Activated naive CD4-positive, alpha-beta T cell (primary cell): ENCODE data around the gene ZIC2.

ENCODE experiments used
- DNase-seq, 4 experiments: peaks; one replicate each; lab custom pipeline; 2025; lab: John Stamatoyannopoulos, UW

ZIC2 gene

DNA sequence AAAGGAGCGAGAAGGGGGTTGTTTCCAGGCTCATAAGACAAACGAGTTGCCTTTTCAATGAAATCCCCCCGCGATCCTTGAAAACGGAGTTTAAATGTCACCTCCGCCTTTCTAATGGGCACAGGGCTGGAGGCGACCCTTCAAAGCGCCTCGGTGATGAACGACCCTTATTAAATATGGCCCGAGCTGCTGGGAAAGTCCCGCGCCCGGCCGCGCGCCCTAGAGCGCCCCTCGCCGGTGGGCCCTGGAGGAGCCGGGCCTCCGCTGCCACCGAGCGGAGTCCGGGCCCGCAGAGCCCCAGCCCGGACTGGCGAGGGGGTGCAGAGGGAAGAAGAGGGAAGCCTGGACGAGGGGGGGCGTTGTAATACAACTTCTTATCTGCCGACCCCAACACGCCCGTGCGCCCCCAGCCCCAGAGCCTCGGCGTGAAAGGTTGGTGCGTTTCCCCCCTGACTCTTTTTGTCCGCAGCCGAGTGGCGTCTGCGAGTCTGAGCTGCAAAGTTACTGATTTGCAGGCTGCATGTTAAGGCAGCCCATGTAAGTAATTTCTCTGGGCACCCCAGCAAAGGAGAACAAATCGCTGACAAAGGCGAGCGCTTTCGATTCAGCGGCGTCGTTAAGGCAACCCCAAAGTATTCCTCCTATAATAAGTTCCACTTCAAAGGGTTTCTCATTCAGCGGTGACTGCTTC lies 21.9 kb upstream of the ZIC2 start:
- DNase-seq: no peak

DNA sequence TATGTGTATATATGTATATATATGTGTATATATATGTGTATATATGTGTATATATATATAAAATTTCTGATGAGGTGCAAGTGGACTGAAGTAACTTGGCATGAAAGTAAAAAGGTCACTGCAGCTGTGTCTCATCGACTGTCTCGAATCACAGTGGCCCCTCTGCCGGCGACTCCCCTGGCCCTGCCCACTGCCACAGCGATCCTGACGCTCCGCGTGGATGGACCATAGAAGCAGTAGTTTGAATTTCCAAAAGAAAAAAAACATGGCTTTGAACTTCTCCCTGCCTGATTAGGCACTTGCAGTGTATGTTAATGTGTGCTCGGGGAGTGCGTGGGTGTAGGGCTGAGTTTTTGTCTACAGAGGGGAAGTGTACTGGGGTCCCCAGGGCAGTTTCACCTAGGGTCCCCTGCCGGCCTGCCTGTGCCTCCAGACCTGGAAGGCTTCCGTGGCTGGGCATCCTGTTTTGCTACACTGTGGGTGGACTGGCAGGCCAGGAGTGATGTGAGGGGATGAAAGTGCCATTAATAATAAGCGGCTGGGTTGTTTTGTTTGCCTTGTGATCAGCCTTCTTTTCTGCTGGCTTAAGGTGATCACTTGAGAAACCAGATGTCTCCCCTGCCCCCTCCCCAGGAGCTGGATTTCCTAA lies 20.8 kb upstream of the ZIC2 start:
- DNase-seq: no peak

DNA sequence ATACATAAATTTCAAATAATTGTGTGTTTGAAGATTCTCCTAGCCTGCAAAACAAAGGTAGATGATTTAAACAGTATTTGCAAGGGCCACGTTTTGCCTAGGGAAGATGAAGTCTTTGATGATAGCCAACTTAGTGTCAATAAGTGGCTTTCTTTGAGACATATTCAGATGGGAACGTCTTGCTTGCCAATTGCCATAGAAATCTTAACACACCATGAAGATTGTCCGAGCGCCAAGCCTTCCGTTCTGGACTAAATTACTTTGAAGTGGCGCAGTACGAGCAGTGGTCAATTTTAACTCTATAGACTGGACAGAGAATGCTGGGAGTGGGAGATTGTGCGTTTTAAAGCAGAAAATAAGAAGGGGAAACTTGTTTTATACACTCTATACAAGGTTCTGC lies 19.9 kb upstream of the ZIC2 start:
- DNase-seq: no peak

DNA sequence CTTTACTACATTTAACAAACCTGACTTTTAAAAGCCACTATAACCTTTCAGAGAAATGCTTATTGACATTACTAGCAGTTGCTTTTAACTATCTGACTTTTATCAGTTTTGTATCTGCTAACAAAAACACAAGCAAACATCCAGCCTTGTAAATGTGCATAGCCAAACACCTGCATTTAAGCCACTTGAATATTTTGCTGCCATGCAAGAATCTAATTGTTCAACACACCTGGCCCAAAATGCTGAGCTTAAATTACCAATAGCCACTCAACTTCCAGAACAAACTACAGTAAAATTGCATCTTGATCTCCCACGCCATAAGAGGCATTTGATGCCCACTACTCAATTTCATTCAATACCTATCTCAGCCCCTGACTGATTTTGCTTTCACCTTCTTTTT lies 19.3 kb upstream of the ZIC2 start:
- no peak for DNase-seq

DNA sequence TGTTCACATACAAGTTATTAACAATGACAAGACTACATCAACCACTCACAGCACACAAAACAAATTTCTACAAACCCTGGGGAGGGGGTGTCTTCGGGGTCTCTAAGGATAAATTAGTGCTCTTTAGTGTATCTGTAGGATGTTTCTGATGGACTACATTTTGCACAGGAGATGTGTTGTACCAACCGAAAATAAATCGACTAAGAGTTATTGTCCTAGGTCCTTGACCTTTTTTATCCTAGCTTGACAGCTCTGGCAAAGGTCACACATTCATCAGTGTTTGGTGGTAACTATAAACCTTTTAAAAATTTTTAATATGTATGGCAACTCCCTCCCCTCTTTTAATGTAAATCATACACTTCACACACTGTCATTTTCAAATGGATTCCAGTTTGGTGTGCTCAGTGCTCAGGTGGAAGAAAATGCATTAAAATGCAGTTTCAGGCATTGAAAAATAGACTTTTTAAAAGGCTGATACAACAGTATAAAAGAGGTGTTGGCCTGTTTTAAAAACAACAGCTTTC lies 17.7 kb upstream of the ZIC2 start:
- no peak for DNase-seq

DNA sequence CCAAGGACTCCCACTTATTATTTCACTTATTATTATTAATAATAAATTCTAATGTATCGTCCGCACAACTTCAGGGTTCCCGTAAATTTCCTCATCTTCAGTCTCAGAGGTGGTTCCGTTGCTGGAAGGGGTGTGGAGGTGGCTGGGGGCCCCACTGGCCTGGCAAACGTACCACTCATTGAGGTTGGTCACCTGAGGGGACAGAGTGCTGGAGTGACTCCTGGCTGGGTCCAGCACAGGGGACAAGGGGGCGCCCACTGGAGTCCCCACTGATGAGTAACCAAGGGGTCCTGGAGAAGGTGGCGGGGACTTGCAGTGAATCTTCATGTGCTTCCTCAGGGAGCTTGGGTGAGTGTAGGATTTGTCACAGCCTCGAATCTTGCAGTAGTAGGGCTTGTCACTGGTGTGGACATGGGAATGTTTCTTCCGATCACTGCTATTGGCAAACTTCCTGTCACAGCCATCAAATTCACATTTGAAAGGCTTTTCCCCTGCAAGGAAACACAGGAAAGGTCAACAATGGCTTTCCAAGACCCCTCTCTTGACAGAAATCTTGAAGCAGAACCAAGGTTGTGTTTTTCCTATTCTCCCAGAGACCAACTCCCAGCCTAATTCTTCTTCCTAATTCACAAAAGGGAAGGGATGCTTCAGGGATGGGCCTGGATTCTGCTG lies 16.1 kb upstream of the ZIC2 start:
- no peak for DNase-seq

DNA sequence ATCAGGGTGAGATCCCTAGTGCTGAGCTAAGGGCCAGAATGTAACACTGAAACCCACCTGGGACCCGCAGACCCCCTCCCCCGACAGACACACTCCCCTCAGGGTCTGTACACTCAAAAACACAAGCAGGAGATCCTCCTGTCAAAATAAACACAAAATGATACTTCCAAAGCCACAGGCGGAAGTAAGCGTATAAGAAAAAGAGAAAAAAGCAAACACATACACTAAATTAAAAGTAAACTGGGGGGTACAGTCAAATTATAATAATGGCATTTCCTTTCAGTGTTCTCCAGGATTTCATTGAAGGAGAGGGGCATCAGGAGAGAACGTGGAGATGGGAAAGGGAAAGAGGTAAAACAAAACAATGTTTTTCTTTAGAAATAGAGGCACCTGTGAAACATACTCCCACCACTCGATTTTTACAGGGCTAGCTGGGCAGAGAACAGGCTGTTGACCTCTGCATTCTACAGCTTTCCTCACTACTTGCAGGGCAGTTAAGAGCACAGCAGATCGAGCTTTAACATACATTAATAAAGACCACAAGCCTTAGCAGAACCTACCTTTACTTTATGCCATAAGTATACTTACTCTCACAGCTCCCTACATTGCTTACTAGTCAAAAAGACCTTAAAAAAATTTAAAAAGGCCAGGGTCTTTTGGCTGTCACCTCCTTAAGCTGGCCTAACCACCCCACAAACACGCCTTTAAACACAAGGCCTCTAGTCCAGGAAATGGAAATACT lies 15.3 kb upstream of the ZIC2 start:
- DNase-seq: no peak

DNA sequence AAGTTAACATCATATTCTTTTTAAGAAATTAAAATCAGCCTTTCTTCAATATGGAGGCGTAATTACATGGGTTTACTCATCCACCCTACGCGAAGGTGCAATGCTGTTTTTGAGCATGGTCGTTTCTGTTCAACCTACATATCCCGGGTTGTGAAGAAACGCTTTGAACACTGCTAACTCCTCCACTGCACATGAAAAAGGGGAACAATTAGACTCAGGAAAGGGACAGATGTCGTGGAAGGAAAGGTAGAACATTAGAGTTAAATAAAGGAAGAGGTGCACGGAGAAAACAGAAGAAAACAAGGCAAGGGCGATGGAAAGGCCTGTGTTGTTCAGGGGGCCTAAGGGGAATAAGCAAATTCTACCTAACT lies 14.1 kb upstream of the ZIC2 start:
- DNase-seq: no peak

DNA sequence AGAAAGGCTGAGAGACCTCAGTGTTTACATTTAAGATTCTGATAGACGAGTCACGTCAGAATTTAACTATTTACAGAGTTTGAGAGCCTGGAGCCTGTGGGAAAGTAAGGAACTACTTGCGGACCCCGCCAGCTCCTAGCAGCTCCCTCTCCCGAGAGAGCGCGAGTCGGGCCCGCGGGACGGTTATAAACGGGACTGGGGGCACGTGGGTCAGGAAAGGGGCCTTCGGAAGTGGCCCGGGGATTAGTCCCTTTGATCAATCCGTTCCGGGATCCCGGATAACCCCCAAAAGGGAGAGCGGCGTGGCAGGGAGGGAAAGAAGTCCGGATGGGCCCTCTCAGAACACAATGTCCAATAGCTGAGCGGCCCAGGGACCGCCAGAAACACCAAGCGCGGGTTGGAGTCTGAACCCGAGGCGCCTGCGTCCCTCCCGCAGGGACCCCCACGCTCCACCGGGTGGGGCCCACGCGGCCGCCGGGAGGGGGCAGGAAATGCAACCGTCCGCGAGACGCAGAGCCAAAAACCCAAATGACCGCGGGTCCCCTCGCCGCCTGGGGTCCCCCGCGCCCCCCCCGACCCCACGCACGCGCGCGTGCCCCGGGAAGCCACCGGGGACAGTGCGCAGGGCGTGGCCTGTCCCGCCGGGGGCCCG lies 13.6 kb upstream of the ZIC2 start:
- no peak for DNase-seq

DNA sequence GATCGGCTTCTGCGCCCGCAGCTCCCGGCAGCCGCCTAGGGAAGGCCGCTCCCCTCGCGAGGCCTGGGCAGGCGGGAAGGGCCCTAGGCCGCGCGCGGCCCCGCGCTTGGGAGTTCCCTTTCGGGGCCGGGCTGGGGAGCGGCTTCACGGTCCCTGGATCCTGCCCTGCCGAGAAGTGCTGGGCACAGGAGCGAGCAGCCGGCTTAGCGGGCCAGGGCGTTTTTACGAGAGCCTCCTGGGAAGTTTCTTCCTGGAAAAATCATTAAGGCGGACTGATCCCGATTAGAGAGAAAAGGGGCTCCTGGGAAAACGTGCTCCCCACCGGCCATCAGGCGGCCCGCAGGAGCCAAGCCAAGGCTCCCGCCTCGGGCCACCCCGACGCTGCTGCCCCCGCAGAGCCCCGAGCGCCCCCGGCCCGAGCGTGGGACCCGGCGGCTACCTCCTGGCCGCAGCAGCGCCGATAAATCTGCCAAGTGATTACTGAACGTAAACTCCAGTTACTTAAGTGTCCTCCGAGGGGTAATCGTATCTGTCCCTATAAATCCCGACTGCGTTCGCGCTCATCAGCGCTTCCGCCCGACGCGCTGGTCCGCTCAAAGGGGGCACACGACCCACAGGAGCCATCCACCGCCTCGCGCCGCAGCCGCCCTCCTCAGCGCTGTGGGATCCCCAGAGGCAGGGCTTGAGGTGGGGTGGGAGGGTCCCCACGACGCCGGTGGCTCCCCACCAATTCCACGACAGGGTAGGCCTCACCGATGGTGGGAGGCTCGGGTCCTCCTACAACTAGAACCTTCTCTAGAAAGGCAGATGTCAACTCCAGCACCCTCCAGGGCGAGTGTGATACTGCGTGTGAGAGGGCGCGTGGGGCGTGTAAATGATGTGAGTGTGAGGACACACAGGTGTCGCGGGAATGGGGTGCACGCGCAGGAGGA lies 12.8 kb upstream of the ZIC2 start:
- DNase-seq: no peak

DNA sequence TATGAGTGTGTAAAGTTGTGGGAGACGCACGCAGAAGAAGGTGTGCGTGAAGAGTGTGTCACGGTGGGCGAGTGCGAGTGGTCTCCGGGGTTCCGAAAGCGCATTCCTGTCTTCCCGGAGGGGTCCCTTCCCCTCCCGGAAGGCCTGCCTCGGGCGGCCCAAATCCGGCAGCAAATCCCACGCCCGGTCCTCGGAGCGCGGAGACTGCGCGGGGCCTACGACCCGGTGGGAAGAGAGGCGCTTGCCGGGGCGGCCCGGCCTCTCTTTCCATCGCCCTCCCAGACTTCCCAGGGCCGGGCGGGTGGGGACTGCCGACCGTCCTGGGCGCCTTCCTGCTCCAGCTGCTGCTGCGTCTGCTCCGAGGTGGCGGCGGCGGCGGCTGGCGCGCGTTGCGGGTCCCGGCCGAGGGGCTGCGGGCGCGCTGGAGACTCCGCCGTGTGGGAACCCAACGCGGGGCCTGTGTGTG lies 12.1 kb upstream of the ZIC2 start:
- DNase-seq: no peak

DNA sequence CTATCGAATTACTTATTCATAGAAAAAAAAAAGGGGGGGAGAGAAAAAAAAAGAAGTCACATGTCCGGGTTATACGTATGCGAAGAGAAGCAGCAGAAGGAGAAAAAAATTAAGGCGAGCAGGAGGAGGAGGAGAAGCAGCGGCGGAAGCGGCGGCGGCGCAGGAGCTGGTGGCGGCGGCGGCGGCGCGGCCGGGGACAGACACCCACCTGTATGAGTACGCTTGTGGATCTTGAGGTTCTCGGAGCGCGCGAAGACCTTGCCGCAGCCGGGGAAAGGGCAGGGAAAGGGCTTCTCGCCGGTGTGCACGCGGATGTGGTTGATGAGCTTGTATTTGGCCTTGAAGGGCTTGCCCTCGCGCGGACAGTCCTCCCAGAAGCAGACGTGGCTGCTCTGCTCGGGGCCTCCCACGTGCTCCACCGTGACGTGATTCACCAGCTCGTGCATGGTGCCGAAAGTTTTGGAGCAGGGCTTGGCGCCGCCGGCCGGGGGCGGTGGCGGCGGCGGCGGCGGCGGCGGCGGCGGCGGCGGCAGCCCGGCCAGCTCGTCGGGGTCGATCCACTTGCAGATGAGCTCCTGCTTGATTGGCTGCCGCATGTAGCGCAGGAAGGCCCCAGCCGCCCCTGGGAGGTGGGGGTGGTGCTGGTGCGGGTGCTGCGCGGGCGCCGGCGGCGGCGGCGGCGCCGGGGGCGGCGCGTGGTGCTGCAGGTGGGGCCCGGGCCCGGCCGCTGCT lies 11.5 kb upstream of the ZIC2 start:
- no peak for DNase-seq

DNA sequence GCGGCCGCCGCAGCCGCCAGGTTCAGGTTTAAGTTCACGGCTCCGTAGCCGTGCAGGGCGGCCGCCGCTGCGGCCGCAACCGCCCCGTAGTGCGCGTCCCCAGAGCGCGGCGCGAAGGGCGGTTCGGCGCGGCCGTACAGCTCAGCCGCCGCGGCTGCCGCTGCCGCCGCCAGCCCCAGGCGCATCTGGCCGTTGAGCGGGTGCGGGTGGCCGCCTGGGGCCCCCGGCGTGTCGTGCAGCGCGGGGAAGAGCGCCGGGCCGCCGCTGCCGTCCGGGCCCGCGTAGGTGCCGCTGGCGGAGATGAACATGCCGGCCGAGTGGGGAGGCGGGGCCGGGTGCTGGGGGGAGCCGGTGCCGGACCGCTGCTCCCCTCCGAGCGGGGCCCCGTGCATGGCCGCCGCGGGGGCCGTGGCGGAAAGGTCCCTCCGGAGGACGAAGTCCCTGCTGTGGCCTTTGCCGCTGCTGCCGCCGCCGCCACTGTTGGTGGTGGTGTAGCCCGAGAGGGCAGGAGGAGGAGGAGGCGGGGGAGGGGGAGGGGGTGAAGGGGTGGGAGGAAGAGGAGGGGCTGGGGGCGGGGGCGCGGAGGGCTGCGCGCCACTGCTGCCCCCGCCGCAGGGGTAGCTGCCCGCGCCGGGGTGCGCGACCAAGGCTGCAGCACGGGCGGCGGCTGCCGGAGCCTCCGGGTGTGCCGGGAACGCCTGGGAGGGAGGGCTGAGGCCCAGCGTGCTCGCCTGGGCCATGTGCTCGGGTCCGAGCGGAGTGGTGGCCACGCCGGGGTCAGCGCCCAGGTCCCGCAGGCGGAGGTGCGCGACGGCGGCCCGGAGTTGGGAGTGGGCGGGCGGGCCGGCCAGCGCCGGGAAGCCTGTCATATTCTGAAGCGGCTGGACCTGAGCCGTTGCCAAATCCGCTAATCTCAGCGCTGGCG lies 10.7 kb upstream of the ZIC2 start:
- no peak for DNase-seq

DNA sequence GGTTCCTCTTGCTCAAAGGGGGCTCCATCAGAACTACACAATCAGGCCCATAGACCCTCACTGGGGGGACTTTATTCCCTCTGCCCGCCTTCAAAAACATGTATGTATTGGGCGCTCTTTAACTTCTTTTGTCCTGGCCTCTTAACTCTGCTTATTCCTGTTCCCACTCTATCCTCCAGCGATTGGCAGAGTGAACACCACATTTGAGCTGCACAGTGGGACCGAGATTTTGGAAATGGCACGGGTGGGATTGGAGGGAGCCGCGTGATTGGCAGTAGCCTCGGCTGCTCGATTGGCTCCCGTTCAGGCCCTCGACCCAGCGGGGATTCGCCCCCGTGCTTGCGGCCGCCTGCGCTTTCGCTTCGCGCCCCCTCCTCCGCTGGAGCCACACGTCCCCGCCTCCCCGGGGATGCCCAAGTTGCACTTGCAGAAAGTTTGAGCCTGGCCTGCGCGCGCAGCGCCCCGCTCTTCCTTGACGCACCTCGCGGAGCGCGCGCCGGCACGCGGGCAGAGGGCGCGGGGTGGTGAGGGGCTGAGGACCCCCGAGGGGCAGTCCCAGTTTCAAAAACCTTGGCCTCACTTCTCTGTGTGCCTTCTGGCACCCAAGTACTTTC lies 9.9 kb upstream of the ZIC2 start, which contains the start of gene ZIC5:
ZIC5 (minus strand) TSS at position 192 of the 614 bp plus-strand sequence; CDS start at position 28, 164 bp downstream.
- DNase-seq: no peak

DNA sequence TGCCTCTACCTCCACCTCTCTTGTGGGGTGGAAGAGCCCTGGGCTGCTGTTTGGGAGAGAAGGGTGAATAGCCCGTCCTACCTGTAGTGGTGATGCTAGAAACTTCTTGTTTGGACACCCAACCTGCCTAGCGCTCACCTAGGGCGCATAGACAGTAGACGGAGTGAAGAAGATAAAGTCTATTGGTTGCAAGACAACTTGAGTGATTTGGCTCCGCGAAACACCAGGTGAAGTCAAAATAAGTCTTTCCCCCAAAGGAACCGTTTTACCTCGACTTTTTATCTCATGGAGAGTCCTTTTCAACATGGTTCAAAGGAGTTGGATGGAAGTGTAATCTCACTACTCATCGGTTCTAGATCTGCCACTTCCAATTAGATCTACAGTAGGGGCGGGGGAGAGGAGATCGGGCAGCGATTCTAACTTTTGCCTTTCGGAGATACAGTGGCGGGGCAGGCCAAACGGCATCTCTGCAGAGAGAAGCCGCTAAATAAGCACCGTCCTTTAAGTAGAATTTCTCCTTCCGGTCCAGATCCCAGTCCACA lies 9.3 kb upstream of the ZIC2 start:
- DNase-seq: no peak

DNA sequence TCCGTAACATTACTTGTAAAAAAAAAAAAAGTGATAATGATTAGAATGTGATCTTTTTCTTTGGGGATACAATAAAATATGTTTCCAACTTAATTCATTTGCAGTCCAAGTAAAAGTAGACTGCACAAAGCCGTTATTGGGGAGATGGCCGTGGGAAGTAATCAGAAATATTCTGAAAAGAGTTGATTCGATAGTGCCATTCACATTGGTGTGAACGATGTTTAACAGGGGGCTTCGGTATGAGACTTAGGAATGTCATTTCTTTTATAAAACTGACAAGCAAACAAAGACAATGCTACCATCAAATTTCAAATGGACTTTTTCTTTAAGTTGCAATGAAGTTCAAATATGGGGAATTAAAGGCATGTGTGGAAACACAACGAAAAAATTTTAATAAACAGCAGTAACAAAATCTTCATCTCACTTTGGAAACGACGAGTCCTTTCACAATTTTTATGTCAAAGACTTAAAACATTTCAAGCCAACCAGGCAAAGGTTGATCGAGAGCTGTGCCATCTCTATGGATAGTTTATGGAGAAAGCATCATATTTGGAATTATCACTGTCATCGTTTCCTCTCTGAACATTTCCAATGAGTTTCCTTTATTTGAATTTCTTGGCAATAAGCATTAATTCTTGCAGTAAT lies 8.3 kb upstream of the ZIC2 start:
- DNase-seq: no peak

DNA sequence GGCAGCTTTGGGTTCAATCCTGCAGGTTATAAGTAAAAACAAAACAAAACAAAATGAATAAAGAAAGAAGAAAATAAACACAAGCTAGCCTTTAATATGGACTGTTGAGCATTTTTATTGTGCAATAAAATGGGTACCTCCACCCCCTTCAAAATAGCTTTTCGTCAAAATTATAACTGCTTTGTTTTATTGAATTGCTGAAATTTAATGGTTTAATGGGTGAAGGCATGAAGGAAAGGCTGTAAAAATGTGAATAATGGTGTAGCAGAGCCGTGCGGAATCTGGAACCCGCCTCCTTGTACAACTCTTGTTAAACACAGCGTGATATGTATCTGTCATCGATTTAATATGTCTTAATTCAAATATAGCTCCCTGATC lies 7.8 kb upstream of the ZIC2 start:
- no peak for DNase-seq
